Left hindlimb (tissue), 1 donor: ENCODE measurements around the gene CRISPLD2.
A peak's percentile ranks its signal among the peaks of the same experiment; 100 is the strongest.
"Not testable (repeated sequence)": the region's sequence is repeated elsewhere in the genome, so short reads cannot be mapped to it uniquely, and the experiment has no call there.

ENCODE experiments used
- DNase-seq: peaks from one replicate; pipeline ENCODE4 v3.0.0-alpha.2; 2018

Gene CRISPLD2

DNA sequence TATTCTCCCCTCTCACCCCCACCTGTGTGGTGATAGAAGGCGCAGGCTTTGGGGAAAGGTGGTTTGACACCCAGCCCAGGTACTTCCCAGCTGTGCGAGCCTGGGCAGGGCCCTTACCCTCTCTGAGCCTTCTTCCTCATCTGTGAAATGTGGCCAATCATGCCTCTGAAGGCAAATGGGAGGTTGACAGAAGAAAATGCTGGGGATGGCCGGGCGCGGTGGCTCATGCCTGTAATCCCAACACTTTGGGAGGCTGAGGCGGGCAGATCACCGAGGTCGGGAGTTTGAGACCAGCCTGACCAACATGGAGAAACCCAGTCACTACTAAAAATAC, 43.7 kb downstream of the CRISPLD2 start:
- DNase-seq: no peak

DNA sequence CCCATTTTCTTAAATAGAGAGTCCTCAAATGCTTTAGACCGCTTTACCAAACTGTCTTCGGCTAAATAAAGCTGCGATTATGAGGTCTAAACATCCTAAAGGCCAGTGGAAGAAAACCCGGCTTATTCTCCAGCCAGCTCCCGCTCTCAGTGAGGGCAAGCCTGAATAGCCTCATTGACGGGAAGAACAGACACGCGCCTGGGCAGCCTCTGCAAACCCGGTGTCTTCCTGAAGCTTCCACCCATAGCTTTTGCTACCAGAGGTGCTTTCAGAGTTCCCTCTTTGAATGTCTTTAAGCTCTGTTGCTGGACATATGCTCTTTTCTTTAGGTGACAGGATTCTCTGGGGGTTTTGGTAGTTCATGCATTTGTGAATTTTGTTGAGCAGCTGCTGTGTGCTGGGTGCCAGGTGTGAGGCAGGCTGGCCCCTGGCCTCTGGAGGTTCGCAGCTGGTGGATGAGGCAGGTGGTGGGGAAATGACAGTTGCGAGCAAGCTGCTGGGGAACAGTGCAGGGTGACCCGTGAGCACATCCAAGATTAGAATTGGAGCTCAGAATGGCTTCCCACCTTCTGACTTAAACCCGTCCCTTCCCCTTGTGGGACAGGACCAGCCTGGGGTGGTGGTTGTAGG, 44.7 kb downstream of the CRISPLD2 start:
- DNase-seq: peak; percentile 48

DNA sequence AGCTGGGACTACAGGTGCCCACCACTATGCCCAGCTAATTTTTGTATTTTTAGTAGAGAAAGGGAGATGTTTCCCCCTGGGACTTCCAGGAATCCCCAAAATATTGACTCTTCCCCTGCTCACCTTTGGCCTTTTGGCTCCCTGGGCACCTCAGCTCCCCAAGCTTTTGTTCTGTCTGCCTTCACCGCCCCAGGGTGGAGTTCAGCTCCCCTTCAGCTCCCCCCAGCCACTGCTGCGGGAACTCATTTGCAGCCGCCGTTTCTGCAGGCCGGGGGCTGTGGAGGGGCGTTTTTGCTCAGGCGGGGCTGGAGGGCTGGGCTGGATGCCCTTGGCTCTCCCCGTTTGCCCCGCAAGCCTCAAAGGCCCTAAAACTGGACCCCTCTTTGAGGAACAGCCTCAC, 47.9 kb downstream of the CRISPLD2 start:
- DNase-seq: no peak

DNA sequence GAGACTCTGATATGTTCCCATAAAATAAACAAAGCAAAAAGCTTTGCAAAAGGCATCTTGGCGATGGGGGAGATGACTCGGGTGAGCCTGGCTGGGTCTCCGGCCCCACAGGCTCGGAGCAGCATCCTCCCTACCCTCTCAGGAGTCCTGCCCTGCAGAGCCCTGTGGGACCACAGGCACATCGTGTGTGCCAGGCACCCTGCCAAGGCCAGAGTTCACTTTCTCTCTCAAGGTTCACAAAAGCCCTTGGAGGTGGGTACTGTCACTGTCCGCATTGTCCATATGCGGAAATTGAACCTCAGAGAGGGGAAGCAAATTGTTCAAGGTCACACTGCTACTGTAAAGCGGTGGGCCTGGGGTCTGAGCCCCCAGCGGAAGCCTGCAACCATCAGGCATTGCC, 48.5 kb downstream of the CRISPLD2 start:
- DNase-seq: no peak

DNA sequence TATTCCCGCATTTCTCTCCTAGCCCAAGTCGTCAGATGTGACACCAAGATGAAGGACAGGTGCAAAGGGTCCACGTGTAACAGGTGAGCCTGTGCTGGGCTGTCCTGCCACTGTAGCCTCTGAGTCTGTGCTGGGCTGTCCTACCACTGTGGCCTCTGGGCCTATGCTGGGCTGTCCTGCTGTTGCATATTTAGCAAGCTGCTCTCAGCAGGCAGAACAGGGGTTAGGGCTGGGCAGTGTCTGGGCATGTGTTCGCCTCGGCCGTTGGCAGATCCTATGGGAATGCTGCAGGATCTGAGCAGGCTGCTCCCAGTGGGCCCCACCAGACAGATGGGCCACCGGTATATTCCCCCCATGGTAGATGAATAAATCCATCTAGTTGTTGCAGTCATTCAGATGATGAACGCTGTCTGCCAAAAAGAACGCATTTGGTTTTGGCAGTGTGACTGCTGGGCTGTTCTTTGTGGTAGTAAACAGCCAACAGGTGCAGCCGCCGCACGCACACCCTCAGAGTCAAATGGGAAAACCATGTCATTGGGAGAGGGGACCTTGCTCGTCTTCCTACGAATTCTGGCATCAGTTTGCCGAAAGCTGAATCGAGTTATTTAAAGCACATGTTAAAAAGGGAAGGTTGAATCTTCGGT, 49.2 kb downstream of the CRISPLD2 start:
- peak; percentile 48 for DNase-seq

DNA sequence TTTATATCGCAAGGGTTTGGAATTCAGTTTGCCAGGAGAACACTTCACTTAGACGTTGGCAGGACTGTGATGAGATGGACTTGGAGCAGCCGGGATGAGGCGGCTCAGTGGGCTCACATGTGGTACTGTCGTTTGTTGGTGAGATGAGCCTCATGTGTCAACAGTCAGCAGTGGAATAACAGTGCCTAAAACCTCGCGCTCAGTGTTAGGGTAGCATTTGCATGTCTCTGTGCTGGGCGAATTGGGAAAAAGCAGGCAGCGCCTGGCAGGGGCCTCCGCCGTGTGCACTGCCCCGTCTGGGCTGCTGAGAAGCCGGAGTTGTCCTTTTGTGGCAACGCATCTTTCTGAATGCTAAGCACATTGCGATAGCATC, 49.7 kb downstream of the CRISPLD2 start:
- no peak for DNase-seq

DNA sequence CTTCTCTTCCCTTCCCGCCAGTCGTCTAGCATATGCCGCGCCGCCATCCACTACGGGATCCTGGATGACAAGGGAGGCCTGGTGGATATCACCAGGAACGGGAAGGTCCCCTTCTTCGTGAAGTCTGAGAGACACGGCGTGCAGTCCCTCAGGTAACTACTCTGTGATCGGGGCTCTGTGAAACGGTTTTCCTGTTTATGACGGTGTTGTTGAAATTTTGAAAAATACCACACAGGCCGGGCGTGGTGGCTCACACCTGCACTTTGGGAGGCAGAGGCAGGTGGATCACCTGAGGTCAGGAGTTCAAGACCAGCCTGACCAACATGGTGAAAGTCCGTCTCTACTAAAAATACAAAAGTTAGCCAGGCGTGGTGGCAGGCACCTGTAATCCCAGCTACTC, 53.2 kb downstream of the CRISPLD2 start:
- not testable (repeated sequence) for DNase-seq

DNA sequence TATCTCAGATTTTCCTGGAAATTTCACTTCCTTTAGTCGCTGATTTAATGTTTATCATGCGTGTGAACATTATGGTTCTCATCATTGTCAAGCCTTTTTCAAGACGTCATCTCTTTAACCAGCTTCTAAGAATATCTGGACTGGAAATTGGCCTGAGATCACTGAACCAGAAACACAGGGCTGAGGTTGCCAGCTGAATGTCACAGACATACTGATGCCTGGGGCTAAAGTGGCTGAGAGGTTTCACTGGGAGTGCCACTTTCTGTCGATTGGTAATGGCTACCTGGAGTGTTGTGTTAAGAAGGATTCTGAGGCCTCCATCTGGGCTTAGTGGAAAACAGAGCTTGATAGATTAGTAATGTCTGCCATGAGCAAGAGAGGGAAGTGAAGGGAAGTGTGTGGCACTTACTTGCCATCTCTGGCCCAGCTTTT, 54.2 kb downstream of the CRISPLD2 start:
- DNase-seq: no peak

DNA sequence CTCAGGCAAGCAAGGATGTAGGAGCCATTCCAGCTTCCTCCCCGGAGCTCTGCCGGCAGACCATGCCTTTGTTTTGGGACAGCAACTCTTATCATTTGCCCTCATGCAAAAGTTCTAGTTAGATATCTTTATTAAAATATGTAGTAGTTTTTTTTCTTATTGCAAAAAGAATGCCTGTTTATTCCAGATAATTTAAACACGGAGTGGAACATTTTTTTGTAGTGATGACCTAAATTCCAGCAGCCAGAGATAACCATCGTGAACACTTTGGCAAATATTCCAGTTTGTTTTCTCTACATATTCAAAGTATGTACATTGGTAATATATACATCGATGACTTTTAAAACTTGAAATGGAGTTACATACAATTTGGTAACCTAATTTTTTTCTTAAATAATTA, 54.8 kb downstream of the CRISPLD2 start:
- DNase-seq: no peak

DNA sequence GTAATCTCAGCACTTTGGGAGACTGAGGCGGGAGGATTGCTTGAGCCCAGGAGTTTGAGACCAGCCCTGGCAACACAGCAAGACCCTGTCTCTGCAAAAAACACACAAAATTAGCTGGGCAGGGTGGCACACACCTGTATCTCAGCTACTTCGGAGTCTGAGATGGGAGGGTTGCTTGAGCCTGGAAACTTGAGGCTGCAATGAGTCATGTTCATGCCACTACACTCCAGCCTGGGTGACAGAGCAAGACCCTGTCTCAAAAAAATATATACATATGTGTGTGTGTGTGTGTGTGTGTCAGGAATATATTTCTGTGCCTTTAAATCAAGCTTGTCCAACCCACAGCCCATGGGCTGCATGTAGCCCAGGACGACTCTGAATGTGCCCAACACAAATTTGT, 55.2 kb downstream of the CRISPLD2 start:
- DNase-seq: no peak

DNA sequence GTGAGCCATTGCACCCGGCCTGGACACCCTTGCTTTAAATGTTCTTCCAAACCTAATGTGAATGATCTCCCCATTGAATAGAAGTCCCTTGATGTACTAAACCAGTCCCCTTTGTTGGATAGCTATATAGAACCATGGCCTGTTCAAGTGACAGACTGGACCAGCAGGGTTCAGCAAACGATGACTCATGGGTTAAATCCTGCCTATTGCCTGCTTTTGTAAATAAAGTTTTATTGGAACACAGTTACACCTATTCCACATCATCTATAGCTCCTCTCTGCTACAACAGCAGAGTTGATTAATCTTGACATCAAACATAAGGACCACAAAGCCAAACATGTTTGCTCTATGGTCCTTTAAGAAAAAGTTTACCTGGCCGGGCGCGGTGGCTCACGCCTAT, 56.1 kb downstream of the CRISPLD2 start:
- DNase-seq: no peak

DNA sequence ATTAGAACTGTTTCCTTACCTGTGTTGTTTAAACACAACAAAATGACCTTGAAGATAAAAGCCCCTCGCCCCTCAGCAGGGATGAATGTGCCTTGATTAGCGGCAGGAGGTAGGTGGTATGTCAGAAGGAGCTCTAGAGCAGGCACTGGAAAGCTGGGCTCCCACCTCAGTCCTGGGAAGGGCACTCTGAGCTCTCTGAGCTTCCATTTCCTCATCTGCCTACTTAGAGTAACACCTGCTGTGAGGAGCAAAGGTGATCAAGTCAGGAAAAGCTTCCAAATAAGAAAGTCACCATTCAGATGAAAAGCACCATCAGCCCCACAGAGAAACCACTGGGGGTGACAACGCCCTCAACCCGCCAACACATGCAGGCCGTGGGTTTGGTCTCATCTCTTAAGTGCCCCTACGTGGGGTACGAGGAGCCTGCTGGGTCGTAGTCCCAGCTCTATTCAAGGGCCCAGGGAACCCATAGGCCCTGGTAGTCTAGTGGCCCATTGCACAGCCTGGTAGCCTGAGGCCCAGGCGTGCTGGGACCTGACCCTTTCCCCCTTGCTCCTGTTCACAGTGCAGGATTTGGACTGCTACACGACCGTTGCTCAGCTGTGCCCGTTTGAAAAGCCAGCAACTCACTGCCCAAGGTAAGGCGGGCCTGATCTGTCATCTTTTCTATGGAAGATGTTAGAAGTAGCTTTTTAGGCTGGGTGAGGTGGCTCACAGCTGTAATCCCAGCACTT, 57.3 kb downstream of the CRISPLD2 start:
- DNase-seq: no peak

DNA sequence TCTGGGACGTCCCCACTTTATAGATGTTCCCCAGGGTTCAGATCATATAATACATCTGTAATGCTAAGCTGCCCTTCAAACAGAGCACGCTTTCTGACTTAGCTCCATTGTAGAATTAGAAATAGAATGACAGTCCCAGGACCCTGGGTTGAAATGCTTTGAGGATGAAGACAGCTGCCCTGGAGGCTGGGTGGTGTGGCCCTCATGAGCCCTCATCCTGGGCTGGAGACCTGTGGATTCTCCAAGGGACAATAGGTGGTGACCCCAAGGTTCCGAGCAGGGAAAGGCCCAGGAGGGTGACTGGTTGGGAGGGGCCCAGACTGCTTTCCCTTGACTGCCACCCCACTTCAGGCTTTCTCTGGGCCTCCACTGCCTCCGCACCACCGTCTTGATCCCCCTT, 59.0 kb downstream of the CRISPLD2 start:
- no peak for DNase-seq

DNA sequence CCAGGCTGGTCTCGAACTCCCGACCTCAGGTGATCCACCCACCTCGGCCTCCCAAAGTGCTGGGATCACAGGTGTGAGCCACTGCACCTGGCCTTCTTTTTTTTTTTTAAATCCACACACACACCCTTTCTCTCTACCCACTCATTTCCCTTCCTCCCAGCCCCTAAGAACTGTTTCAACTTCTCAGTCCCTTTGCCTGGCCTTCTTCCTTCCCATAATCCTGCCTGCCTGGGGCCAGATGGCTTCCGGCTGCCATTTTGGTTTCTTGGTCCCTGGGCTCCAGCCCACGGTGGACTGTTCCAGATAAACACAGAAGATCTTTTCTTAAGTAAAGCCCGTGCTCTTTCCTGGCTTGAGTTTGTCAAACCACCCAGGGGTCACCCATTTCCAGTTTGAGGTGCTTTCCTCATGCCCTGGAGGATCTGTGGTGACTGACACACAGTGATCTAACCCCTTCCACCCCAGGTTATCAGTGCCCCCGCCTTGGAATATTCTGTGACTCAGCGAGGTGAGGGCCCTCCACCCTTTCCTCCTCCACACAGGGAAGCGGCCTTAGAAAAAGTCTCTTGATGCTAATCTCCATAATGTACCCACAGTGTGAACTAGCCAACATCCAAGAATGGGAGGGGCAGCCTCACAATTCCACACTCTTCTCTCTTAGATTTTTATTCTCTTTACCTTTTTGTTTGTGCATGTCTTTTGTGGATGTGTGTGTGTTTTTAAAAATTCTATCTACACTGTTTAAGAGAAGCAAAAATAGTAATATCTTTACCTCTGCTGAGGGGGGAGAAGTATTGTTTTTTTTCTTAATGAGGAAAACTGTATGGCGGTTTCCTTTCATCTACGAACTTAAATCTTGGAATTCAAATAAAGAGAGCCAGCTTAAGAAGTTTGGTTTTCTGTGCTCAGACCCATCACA, 60.0 kb downstream of the CRISPLD2 start:
- DNase-seq: no peak

DNA sequence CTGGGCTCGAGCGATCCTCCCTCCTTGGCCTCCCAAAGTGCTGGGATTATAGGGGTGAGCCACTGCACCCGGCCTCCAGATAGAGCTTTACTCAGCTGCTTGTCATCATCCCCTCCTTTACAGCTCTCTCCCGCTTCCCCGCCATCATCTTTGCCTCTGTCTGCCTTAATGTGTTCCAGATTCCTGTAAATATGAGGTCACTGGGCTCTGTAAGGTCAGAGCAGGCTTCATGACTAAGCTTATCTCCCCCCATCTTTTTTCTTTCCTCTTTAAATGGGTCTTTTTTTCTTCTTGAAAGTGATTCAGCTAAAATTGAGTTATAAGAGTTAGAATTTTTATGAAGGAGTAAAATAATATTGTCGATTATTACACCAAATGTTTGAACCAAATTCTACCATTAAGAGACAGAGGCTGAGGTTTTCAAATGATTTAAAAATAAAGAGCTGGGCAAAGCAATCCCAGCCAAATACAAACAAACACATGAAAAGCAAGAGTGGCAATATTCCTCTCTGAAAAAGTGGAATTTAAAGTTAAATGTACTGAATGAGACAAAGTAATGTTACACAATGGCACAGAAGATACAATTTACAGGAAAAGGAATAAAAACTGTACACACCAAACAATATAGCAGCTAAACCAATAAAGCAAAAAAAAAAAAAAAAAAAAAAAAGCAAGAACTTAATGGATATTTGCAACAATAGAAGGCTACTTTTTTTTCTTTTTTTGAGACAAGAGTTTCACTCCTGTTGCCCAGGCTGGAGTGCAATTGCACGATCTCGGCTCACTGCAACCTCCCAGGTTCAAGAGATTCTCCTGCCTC, 62.1 kb downstream of the CRISPLD2 start:
- DNase-seq: no peak

DNA sequence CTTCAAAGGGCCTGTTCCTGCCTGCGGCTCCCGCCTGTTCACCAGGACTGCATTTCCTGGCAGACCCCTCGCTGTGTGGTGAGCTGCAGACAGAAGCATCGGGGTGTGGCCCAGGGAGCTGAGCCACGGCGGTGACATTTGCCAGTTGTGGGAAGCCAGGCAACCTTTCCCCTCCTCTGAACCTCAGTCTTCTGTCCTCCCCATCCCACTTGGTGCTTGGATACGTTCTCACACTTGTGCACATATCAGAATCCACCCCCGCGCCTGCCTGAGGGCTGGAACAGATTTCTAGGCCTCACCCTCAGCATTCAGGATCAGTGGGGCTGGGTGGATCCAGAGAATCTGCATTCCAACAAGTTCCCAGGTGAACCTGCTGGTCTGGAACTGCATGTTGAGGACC, 63.5 kb downstream of the CRISPLD2 start:
- DNase-seq: no peak

DNA sequence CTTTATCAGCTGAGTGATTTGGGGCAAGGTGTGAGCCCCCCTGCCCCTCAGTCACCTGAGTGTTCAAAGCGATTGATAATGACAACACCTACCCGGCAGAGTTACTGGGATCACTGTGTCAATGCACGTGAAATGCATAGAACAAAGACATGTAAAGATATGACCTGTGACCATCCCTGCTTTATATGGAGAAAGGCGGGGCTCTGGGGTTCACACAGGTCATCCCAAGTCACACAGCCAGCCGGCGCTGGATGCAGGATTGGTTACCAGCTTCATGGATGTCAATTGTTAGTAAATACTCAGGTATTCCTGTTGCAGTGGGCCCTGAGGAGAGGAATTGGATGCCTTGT, 64.4 kb downstream of the CRISPLD2 start:
- no peak for DNase-seq

DNA sequence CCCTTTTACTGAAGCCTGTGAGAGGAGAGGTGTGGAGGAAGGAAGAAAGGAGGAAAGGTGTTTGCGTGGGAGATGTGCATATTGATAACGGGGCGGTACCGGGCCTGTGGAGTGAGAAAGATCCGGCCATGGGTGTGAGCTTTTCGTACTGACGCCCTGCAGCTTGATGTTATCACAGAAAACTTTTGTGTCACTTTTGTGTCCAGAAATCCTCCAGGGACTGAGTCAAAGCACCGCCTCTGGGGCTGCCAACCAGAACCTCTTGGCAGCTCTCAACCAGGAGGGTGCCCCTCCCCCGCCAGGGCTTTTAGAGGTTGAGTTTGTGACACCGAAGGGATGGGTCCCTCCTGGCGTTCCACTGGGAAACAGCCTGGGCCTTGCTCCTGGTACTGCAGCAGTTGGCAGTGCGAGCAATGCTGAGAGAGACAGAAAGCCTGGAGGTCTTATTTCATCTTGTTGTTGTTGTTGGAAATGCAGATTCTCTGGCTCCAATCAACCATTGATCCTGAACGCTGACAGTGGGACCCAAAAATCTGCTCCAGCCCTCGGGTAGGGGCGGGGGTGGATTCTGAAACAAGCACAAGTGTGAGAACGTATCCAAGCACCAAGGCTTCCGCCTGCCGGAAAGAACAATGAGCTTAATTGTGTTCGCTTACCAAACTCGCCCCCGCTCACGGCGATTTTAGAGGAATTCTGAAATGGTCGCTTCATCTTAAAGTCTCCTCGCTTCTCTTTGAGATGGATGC, 65.0 kb downstream of the CRISPLD2 start:
- no peak for DNase-seq

DNA sequence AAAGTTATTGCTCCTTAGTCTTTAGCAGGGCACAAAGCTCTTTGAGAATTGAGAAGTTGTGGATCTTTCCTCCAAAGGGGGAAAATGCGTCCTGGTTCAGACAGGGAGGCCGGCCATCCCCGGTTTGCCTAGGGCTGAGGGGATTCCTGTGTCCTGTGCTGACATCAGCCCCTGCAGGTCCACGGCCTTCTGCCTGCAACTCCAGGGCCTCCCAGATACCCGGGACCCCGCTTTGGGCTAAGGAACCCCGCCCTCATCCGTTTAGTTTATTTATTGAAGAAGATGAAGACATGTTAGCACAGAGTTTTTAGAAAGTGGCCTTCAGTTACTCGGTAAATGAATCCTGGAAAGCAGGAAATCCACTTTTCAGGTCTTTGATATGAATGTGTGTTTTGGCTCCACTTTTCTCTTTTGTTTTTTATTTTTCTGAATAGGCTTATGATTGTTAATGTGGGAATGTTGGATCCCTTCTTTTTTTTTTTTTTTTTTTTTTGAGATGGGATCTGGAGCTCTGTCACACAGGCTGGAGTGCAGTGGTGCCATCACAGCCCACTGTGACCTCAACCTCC, 65.6 kb downstream of the CRISPLD2 start:
- DNase-seq: no peak

DNA sequence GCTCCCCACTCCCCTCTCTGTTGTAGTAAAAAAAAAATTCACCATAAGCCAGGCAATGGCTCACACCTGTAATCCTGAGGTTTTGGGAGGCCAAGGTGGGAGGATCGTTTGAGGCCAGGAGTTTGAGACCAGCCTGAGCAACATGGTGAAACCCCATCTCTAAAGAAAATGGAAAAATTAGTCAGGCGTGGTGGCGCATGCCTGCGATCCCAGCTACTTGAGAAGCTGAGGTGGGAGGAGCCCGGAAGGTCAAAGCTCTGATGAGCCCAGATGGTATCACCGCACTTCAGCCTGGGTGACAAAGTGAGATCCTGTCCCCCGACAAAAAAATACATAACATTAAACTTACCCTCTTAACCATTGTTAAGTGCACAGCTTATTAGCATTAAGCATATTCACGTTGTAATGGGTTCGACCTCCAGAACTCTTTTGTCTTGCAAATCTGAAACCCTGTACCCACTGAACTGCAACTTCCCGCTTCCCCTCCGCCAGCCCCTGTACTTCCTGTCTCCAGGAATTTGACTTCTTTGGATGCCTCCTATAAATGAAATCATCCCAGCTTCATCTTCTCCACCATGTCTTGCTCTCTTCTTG, 66.8 kb downstream of the CRISPLD2 start:
- no peak for DNase-seq

DNA sequence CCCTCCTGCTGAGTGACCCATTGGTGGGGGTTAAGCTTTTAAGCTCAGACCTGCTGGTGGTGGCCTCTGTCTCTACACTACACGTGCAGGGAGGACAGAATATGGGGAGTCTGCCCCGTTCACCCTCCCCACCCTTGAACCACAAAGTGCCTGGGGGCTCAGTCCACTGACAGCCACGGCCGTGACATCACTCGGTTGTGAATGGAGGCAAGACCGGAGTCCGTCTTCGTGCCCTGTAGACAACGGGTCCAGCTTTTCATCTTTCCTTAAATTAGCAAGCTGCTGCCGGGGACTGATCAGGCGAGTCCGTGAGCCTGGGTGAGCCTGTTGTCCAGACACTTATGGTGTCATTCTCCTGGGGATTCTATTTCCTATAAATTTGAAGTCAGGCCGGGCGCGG, 67.4 kb downstream of the CRISPLD2 start:
- no peak for DNase-seq
